NCI-H1417 (cell line): ENCODE results near the gene SAFB2.
A peak's percentile ranks its signal among the peaks of the same experiment; 100 is the strongest.

ENCODE experiments used
- DNase-seq, 3 experiments: peaks; one replicate each; lab custom pipeline; 2025; lab: John Stamatoyannopoulos, UW

Gene SAFB2

DNA sequence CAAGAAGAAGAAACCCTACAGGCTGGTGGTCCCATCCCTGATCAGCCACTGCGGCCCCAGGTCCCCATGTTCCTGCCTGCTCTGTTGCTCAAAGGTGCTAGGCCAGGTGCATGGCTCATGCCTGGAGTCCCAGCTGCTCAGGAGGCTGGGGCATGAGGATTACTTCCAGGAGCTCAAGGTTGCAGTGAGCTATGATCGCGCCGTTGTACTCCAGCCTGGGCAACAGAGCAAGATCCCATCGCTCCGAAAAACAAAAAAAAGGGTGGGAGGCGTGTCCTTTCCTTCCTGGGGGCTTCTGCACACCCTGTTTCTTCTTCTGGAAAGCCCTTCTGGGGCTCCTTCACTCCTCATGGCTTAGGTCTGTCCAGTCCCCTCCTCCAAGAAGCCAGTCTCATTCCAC is 42.9 kb downstream of the SAFB2 start:
- no peak for DNase-seq

DNA sequence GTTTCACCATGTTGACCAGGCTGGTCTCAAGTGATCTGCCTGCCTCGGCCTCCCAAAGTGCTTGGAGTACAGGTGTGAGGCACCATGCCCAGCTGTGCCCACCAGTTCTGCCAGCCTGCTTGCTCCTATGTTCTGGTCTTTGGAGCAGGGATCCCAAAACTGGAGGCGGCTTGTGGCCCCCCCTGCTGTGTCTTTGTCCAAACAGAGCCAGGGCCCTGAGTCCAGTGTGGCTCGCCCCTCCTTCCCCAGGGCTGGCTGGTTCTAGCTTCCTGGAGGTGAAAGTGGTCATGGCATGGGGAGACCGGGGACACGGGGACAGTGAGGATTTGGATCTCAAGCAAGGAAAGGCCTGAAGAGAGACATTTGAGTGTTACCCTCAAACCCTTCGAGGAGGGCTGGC is 43.3 kb downstream of the SAFB2 start:
- DNase-seq: no peak

DNA sequence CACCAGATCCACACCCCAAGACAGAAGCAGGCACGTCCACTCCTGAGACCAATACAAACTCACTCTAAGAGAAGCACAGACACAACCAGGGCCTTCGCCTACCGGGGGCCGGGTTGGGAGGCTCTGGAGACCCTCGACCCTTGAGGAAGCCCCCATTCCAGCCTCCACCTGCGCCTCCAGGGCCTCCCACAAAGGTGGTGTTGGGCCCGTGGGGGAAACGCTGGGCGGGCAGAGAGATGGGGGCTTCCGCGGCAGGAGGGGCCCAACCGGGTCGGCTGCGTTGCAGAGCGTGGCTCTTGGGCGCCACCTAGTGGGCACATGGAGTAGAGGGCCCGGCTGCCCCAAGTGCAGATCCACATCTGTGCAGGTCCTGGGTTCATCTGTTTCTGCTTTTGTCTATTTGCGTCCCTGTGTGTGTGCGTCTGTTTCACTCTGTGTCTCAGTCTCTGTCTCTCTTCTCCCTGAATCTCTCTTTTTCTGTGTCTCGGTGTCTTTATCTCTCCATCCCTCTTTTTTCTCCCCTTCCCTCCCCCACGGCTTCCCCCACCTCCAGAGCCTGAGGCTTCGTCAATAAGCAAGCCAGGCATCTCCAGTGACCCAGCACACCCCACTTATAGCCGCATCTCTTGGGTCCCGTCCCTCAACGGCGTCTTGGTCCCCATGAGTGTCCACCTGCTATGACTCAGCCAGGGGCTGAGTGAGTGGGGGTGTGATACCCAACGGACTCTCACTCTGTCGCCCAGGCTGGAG is 44.3 kb downstream of the SAFB2 start:
- peak in 2 of 3 experiments; percentile 72 to 74 for DNase-seq

DNA sequence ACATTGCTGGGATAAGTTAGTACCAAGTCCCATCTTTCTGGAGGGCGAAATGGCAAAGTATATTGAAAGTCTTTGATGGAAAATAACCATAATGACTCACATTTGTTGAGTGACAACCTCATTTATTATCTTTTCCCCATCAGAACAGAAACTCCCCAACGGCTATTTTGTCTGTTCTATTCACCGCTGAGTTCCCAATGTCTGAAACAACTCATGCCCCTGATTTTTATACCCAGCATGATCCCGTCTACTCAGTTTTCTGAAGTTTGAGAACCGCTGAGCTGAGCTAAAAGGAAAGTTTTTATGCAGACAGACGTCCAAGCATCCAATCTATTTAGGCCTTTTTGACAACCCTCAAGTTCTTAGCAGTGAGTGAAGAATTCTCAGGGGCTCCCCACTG is 47.0 kb downstream of the SAFB2 start:
- no peak for DNase-seq

DNA sequence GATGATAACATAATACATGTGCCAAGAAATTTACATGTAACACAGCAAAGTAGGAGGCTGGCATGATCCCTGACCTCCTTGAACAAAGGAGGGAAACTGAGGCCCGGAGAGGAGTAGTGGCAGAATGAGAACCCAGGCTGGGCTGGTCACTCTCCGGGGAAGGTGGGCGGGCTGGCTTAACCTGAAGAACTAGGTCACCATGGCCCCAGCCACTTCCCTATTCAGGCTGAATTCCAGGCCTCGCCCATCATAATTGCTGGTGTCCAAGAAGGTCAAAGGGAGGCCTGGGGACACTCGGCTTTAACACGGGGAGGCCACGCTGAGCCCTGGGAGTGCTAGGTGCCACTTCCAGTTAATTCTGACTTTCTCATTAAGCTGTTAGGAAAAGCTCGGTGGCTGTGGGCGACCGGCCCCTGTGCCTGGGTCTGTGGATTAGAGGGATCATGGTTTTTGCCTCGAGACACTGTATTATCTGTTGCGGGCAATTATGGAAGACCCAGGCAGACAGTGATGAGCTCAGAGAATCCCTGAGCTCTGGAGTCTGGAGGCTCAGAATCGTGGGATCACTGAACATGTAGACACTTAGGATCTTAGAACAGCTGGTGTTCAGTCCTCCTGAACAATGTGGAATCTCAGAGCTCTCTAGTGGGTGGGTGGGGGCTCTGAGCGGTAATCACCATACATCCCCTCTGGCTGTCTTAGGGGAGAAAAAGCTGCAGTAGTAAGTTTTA is 49.9 kb downstream of the SAFB2 start:
- DNase-seq: no peak

DNA sequence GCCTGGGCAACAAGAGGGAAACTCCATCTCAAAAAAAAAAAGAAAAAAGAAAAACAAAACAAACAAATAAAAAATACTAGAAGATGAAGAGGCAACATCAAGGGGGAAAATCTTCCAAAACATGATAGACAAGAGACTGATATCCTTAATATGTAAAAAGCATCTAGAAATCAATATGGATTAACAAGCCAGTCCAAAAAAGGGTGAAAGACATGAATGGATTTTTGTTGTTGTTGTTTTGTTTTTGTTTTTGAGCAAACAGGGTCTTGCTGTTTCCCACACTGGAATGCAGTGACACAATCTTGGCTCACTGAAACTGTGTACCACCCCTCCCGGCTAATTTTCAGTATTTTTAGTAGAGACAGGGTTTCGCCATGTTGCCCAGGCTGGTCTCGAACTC is 50.8 kb downstream of the SAFB2 start:
- no peak for DNase-seq

DNA sequence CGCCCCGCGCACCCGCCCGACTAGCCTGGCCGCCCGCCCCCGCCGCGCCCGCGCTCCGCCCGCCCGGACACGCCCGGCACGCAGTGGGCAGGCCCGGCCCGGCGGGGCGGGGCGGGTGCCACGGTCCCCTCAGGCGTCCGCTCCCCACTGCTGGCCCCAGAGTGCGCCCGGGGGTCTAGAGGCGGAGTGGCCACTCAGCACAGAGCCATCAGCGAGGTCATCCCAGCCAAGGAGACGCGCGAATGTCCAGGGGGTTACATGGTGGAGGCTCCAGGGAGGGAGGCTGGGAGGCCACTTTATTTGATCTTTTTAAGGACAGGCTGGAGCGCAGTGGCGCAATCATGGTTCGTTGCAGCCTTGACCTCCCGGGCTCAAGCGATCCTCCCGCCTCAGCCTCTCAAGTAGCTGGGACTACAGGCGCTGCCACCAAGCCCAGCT is 54.6 kb downstream of the SAFB2 start:
- DNase-seq: no peak

DNA sequence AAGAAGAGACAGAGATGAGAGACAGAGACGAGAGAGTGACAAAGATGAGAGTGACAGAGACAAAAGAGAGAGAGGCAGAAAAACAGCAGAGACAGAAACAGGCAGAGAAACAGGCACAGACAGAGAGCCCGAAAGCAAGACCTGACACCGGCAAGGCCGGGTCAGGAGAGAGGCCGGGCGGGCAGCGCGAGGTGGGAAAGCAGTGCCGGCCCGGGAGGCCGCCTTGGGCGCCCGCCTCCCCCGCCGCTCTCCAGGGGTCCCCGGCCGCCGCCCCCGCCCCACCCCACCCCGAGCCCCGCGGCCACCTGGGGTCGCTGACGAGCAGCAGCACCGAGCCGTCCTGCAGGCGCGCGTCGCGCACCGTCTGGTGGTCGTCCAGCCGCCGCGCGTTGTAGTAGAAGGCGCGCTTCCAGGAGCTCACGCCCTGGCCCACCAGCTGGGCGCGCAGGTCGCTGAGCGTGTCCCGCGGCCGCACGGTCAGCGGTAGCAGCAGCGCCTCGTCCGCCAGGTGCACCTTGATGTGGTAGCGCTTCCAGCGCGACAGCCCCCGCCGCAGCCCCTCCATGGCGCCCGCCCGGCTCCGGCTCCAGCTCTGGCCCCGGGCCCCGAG is 55.1 kb downstream of the SAFB2 start, which contains the start of gene TINCR:
Gene TINCR, minus strand, starts transcription at position 594 of the 610 bp plus-strand sequence.
- DNase-seq: peak in 2 of 3 experiments; percentile 42 to 62

DNA sequence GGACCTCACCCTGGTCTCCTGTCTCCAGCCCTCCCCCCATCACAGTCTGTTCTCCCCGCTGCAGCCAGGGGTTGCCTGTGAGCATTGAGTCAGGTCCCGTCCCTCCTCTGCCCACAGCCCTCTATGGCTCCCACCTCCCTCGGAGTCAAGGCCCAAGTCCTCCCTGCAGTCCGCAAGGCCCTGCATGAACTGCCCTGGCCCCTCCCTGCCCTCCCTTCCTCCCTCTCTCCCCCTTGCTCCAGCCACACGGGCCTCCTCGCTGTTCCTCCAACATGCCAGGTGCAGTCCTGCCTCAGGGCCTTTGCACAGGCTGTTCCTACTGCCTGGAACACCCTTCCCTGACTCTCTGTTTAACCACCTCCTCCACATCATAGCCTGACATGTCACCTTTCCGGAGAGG is 57.6 kb downstream of the SAFB2 start:
- DNase-seq: no peak

DNA sequence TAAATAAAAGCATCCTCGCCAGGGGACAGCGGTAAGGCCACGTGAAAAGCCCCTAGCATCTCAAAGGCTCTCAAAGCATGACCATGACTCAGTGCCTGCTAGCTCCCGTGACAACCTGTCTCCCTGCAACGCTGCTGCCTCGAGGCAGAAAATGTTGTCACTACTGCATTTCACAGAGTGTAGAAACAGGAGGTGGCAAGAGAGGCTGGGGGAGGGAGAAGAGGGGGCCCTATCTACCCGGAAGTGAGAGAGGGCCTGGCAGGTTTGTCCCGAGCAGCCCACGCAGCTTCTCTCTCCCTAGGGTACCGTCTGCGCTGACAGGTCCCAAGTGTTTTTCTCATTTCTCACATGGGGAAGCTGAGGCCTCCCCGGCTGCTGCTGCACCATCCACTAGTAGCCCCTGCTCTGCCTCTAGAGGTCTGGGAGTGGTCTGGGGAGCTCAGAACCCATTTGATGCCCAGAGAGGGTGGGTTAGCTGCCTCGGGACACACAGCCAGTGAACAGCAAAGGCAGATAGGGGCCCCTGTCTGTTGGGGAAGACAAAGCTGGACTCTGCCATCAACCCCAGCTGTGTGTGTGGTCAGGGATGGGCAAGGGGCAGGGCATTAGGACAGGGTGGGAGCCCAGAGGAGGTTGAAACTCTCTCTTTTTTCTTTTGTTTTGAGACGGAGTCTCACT is 58.5 kb downstream of the SAFB2 start:
- DNase-seq: peak in 2 of 3 experiments; percentile 30 to 53

DNA sequence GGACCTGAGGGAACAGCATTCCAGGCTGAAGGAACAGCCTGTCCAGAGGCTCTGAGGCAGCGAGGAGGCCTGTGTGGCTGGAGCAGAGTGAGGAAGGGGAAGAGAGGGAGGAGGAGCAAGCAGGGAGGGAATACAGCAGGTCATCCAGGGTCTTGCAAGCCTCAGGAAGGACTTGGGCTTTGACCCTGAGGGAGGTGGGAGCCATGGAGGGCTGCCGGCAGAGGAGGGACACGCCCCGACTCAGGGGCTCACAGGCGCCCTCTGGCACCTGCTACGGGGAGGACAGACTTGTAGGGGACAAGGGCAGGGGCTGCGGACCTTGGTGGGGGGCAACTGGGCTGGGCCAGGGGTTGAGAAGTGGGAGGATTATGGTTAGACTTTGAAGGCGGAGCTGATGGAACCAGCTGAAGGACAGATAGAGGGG is 59.6 kb downstream of the SAFB2 start:
- no peak for DNase-seq

DNA sequence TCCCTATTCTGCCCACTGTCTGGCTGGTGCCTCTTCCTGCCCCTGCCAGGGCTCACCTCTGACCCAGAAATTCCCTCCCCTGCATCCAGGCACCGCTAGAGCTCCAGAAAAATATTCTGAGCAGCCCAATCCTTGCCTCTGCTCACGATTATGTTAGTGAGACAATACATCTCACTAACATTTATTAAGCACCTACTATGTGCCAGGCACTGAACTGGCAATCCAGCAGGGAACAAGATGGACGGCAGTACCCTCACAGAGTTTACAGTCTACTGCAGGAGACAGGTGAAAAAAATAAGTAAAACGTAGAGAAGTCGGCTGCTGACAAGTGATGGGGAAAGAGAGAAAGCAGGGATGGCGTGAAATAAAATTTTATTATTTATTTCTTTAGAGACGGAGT is 60.3 kb downstream of the SAFB2 start:
- no peak for DNase-seq

DNA sequence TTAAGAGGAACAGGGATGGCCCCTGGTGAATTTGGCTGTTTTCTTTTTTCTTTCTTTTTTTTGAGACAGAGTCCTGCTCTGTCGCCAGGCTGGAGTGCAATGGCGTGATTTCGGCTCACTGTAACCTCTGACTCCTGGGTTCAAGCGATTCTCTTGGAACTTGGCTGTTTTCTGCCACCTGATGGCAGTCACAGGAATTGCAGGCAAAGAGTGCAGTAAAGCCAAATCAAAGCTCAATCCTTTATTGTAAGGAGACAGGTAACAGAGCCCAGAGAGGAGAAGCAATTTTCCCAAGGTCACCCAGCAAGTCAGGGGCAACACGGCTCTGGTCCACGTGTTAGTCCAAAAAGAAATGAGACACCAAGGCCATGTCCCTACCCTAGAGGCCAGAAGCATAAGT is 61.0 kb downstream of the SAFB2 start:
- no peak for DNase-seq

DNA sequence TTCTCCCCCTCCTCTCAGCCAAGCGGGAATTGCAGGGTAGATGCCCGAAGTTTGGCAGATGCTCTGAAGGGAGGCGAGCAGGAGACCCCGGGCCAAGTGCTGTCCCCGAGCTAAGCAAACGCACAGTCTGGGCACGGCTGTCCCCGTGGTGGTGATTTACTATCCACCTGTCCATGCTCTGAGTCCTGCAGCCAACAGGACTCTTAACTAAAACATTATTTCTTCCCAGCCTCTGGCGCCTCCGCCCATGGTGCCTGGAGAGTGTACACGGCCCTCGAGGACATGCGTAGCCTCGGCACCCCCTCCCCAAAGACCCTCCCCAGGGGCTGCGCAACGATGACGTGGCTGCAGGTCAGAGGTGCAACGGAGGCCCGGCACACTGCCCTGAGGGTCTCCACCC is 62.4 kb downstream of the SAFB2 start:
- peak in 1 of 3 experiments; percentile 75 for DNase-seq

DNA sequence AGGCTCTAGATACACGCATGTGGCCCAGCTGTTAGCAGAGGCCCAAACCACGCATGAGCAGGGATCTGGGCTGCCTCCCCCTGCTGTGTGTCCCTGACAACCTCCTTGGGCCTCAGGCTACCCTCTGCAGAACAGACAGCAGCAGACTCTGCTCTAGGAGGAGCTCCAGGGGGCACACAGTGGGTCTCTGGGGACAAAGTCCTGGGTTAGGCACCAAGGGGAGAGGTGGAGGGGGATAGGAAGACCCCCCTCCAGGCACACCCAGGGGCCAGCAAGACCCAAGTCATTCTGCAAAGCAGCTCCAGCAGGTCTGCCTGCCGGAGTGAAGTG is 62.8 kb downstream of the SAFB2 start:
- peak in 2 of 3 experiments; percentile 80 to 83 for DNase-seq

DNA sequence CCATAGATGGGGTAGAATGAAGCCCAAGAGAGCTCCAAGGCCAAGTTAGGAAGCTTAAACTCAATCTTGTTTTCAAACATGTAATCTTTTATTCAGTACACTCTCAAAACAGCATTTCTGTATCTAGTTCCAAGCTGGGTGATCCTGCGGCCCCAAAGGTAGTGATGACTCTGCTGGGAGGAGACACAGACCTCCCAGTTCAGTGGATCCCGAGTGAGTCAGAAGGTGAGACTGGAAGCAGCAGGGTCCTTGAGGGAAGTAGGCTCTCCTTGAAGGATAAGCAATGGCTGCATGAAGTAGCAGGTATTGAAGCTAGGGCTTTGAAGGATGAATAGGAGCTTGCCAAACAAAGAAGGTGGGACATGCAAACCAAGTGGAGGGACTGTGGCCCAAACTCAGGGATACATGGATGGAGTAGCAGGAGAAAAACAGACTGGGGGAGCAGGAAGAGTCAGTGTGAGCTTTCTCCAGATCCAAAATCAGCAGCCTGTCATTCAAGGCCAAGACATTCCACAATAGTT is 64.4 kb downstream of the SAFB2 start:
- no peak for DNase-seq

DNA sequence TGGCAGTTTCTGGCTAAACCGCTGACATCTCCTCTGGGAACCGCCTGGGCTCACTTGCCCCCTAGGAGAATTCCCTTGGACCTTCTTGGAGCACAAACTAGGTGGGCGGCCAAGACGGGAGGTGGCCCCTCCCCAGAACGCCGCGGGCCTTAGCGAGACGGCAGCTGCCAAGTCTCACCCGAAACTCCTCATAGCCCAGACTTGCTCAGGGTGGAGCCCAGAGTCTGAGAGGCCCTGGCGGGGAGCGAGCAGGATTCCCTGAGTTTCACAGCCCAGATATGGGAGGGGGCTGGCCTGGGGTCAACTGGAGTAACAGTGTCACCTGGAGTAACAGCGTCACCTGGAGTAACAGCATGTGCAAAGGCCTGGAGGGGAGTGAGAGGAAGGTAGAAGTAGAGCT is 64.9 kb downstream of the SAFB2 start:
- no peak for DNase-seq

DNA sequence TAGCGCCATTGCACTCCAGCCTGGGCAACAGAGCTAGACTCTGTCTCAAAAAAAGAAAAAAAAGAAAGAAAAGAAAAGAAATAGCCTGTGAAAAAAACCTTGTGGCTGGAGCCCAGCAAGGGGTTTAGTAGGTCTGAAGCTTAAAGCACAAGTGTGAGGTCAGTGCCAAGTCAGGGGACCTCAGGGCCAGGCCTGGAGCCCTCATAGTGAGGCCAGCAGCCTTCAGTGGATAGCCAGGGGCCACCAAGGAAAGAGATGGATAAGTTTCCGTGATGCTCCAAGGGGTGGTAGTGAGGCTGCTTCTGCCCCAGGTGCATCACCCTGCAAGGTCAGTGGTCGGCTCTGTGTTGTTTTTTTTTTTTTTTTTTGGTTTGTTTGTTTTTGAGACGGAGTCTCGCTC is 67.7 kb downstream of the SAFB2 start:
- no peak for DNase-seq

DNA sequence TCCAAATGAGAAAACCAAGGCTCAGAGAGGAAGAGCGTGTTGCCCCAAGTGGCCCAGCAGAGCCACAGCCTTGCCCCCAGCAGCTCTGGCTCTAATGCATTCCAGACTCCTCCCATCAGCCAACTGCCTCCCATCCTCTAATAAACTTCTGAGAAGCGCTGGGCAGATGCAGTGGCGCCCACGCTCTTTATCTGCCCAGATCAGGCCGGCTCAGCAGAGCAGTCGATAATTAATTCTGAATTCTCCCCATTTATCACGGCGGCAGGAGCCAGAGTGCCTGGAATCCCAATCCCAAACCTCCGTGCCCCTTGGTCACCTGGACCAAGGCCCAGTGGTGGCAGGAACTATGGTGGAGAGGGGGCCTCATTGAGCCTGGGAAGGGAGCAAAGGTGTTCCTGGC is 68.7 kb downstream of the SAFB2 start:
- no peak for DNase-seq

DNA sequence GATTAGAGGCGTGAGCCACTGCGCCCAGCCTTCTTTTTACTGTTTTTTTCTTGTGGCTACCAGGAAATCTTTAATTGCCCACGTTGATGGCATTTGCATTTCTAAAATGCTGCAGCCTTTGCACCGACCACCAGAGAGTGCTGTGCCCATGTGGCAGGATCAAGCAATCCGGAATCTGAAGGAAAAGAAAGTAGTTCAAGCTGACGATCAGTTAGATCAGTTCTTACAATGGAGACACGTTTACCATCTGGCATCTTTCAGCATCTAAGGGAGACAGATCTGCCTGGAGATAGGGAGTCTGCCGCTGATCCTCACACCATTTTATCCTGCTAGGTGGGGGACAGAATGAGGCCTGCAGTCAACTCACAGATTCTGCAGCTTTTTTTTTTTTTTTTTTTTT is 74.7 kb downstream of the SAFB2 start:
- DNase-seq: peak in 2 of 3 experiments; percentile 25 to 70

DNA sequence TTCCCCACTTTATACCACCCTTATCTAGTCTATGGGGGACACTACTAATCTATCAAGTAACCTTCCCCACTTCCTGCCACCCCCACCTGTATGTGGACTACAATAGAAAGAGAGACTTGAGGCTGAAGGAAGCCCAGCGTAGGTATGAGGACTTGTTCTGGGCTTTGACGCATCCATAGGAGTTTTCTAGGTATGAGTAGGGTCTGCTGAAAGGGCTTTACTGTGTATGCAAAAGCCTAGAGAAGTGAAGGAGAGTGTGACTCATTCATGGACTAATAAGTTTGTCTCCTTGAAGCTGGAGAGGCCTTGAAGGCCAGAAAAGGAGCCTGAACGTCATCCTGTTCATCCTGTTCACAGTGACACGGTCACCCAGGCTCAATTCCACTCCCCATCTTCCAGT is 76.6 kb downstream of the SAFB2 start:
- DNase-seq: no peak

DNA sequence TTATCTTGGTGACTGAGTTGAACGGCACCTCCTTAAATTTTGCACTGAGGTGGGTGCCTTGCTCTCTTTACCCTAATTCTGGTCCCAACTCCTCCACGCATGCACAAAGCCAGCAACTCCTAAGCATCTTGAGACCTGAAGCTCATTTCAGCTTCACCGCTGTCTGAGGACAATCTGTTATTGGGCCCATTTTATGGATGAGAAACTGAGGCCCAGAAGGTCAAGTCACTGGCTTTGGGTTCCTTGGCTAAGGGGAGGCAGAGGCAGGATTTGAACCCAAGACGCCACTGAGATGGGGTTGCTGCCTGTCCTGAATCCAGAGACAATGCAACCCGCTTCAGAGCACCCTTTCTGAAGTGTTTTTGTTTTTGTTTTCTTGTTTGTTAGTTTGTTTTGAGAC is 77.5 kb downstream of the SAFB2 start:
- no peak for DNase-seq
